Measurements from ENCODE around the gene NBAS.

DNA sequence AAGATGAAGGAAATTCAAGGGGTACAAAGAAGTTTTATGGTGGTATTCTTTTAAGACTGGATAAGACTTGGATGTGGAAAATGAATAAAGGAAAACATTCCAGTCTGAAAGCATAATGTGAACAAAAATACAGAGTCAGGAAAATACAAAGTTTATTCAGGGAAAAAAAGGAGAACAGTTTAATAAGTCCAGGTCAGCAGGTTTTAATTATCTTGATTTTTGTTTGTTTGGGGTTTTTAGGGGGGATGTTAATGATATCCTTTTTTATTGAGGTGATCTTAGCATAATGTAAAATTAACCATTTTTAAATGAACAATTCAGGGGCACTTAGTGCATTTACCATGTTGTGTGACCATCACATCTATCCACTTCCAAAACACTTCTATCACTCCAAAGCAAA, 80.6 kb downstream of the NBAS start:
- TF ChIP-seq, protein P1, sequence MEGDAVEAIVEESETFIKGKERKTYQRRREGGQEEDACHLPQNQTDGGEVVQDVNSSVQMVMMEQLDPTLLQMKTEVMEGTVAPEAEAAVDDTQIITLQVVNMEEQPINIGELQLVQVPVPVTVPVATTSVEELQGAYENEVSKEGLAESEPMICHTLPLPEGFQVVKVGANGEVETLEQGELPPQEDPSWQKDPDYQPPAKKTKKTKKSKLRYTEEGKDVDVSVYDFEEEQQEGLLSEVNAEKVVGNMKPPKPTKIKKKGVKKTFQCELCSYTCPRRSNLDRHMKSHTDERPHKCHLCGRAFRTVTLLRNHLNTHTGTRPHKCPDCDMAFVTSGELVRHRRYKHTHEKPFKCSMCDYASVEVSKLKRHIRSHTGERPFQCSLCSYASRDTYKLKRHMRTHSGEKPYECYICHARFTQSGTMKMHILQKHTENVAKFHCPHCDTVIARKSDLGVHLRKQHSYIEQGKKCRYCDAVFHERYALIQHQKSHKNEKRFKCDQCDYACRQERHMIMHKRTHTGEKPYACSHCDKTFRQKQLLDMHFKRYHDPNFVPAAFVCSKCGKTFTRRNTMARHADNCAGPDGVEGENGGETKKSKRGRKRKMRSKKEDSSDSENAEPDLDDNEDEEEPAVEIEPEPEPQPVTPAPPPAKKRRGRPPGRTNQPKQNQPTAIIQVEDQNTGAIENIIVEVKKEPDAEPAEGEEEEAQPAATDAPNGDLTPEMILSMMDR (conservative IDR thresholded peaks at IDR 0.05), result no peak
- no peak for TF ChIP-seq EZH2 (IDR thresholded peaks at IDR 0.05; ENCODE audit: low read depth)
